Measurements from ENCODE around the gene TBC1D22A. TPM values are rescaled to one million over a fixed set of nuclear protein-coding genes. Genes with fewer than 3 reads are reported as not detected.

The TBC1D22A gene
- total and polyA plus RNA-seq, 10 of the 15 experiments (the other 5 are each of a cell fraction or from before 2014, with no cell fraction given): 0.63 to 44.7 (median 27.4) TPM

DNA sequence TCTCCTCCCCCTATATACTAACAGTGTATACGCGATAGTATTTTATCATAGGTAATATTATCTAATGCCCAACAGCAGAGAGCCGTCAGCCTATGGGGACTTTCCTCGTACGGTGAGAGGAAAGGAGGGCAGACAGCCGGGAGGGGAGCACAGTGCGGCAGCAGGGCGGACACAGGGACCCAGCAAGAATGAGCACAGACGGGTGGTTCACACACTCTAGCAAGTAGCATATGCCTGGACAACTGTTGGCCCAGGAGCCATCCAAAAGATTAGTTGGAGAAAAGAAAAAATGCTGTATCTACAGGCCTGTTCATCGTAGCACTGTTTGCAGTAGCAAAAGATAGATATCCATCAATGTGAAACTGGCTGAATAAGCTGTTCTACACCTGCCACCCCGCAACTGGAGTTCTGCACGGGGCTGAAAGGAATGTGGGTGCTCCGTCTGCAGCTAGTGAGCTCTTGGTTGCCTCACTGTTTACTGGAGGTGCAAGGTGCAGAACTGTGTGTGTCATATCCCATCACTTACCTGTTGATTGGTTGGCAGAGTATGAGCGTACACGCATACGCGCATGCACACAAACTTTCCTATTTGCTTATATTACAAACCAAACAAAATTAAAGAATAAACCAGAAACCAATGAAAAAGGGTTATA, 324.3 kb downstream of the TBC1D22A start (continued):
- TF ChIP-seq, protein P1, sequence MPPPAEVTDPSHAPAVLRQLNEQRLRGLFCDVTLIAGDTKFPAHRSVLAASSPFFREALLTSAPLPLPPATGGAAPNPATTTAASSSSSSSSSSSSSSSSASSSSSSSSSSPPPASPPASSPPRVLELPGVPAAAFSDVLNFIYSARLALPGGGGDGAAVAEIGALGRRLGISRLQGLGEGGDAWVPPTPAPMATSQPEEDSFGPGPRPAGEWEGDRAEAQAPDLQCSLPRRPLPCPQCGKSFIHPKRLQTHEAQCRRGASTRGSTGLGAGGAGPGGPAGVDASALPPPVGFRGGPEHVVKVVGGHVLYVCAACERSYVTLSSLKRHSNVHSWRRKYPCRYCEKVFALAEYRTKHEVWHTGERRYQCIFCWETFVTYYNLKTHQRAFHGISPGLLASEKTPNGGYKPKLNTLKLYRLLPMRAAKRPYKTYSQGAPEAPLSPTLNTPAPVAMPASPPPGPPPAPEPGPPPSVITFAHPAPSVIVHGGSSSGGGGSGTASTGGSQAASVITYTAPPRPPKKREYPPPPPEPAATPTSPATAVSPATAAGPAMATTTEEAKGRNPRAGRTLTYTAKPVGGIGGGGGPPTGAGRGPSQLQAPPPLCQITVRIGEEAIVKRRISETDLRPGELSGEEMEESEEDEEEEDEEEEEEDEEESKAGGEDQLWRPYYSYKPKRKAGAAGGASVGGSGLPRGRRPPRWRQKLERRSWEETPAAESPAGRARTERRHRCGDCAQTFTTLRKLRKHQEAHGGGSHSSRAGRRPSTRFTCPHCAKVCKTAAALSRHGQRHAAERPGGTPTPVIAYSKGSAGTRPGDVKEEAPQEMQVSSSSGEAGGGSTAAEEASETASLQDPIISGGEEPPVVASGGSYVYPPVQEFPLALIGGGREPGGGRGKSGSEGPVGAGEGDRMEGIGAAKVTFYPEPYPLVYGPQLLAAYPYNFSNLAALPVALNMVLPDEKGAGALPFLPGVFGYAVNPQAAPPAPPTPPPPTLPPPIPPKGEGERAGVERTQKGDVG (CRISPR knock-in tag; IDR thresholded peaks at IDR 0.05): no peak
- TF ChIP-seq RFX5 (IDR thresholded peaks at IDR 0.05; ENCODE audit: low read depth, low read length) (no peak), RUNX3 (IDR thresholded peaks at IDR 0.05; ENCODE audit: low read length) (no peak), SP1 (IDR thresholded peaks at IDR 0.05; ENCODE audit: low read depth, low read length) (no peak), ZNF384 (IDR thresholded peaks at IDR 0.05; ENCODE audit: borderline replicate concordance, low read depth, low read length) (no peak), NFIC (IDR thresholded peaks at IDR 0.05; ENCODE audit: low read depth, low read length) (no peak), CHD4 (IDR thresholded peaks at IDR 0.05) (no peak), MTA3 (IDR thresholded peaks at IDR 0.05; ENCODE audit: borderline replicate concordance, low read length) (no peak)
- TF ChIP-seq, protein P2, sequence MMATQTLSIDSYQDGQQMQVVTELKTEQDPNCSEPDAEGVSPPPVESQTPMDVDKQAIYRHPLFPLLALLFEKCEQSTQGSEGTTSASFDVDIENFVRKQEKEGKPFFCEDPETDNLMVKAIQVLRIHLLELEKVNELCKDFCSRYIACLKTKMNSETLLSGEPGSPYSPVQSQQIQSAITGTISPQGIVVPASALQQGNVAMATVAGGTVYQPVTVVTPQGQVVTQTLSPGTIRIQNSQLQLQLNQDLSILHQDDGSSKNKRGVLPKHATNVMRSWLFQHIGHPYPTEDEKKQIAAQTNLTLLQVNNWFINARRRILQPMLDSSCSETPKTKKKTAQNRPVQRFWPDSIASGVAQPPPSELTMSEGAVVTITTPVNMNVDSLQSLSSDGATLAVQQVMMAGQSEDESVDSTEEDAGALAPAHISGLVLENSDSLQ (IDR thresholded peaks at IDR 0.05): no peak

Measured in GM12878 (cell line).